Left ventricle myocardium inferior (tissue), 1 donor: ENCODE measurements around the gene IL13RA1. TPM values are rescaled to one million over a fixed set of nuclear protein-coding genes. Genes with fewer than 3 reads are reported as not detected.
"Not testable (repeated sequence)": the region's sequence is repeated elsewhere in the genome, so short reads cannot be mapped to it uniquely, and the experiment has no call there.

Experiments used
- DNase-seq: peaks from one replicate; pipeline ENCODE4 v3.0.0-alpha.2; 2020
- H3K27ac ChIP-seq: fragments of 200-600 bp; replicated peaks from 2 replicates; pipeline ENCODE4 v1.8.0; 2021
- H3K27me3 ChIP-seq: fragments of 200-600 bp; 2 replicates; pipeline ENCODE4 v1.8.0; 2021; ENCODE audit warnings: low read depth
- H3K36me3 ChIP-seq: fragments of 200-600 bp; 2 replicates; pipeline ENCODE4 v1.8.0; 2021
- H3K4me1 ChIP-seq: fragments of 200-600 bp; 2 replicates; pipeline ENCODE4 v1.8.0; 2021
- H3K4me3 ChIP-seq: fragments of 200-600 bp; 2 replicates; pipeline ENCODE4 v1.8.0; 2021; ENCODE audit warnings: mild to moderate bottlenecking, moderate library complexity
- H3K9me3 ChIP-seq: fragments of 200-600 bp; replicated peaks from 2 replicates; pipeline ENCODE4 v1.8.0; 2021
- CTCF ChIP-seq: fragments of 200-600 bp; IDR thresholded peaks from 2 replicates; pipeline ENCODE4 v1.8.0; 2021; ENCODE audit warnings: antibody characterized with exemption, mild to moderate bottlenecking, borderline replicate concordance
- intact Hi-C: fragments of 100-400 bp; cut with micrococcal nuclease; formaldehyde crosslinking; loops from one replicate; pipeline ENCODE4 v1.11.0; 2022
- total RNA-seq: library from RNA; stranded (reverse); fragmentation: NEBNext Ultra II Directional; extraction: Animal tissue kit (Norgen Biotek cat#: 25700); gene quantifications from one replicate; pipeline ENCODE4 v1.2.1, GENCODE V29; 2021
- donor health status: DM: no; HTN: yes; CAD: no; lungs with severe emphysema.

IL13RA1 gene
- total RNA-seq, 1 donor from 2014 or later = 14.8 TPM

GRCh38 chrX:118714521-118714920 is 12.9 kb upstream of the IL13RA1 start:
- H3K4me3 ChIP-seq = no peak overlapping the region
- H3K36me3 ChIP-seq = no peaks in the 10 kb centered on the region
- H3K27ac ChIP-seq = no peak overlapping the region
- no peaks in the 10 kb centered on the region for H3K27me3 ChIP-seq
- no peaks in the 10 kb centered on the region for H3K4me1 ChIP-seq
- intact Hi-C loops = no loop called here
- no peak for TF ChIP-seq CTCF
- DNase-seq = no peak
- no peaks in the 10 kb centered on the region for H3K9me3 ChIP-seq

- H3K9me3 ChIP-seq, H3K27me3 ChIP-seq, H3K36me3 ChIP-seq, H3K4me1 ChIP-seq, intact Hi-C loops, DNase-seq, H3K27ac ChIP-seq, H3K4me3 ChIP-seq: not testable (repeated sequence)
Measured at GRCh38 chrX:118715917-118716316, 11.5 kb upstream of the IL13RA1 start.

GRCh38 chrX:118716833-118717232 is 10.6 kb upstream of the IL13RA1 start:
- intact Hi-C loops, H3K27me3 ChIP-seq, H3K36me3 ChIP-seq, H3K9me3 ChIP-seq, H3K27ac ChIP-seq, DNase-seq, H3K4me1 ChIP-seq, H3K4me3 ChIP-seq: not testable (repeated sequence)

GRCh38 chrX:118717678-118718391 is 9.6 kb upstream of the IL13RA1 start:
- no peaks in the 10 kb centered on the region for H3K9me3 ChIP-seq
- H3K27me3 ChIP-seq = no peaks in the 10 kb centered on the region
- no peaks in the 10 kb centered on the region for H3K36me3 ChIP-seq
- H3K4me1 ChIP-seq = no peaks in the 10 kb centered on the region
- H3K27ac ChIP-seq = no peak overlapping the region
- no peak for DNase-seq
- intact Hi-C loops = no loop called here
- no peak for TF ChIP-seq CTCF
- H3K4me3 ChIP-seq = no peak overlapping the region

GRCh38 chrX:118718737-118719136 is 8.7 kb upstream of the IL13RA1 start:
- no peak for DNase-seq
- Histone ChIP-seq H3K9me3 (no peaks in the 10 kb centered on the region), H3K27me3 (no peaks in the 10 kb centered on the region), H3K4me3 (no peak overlapping the region), H3K27ac (no peak overlapping the region), H3K4me1 (no peaks in the 10 kb centered on the region), H3K36me3 (no peaks in the 10 kb centered on the region)
- intact Hi-C loops = no loop called here
- no peak for TF ChIP-seq CTCF

- no peak for DNase-seq
- H3K4me3 ChIP-seq = no peak overlapping the region
- no peaks in the 10 kb centered on the region for H3K9me3 ChIP-seq
- no peaks in the 10 kb centered on the region for H3K27me3 ChIP-seq
- no peak overlapping the region for H3K27ac ChIP-seq
- no peaks in the 10 kb centered on the region for H3K36me3 ChIP-seq
- intact Hi-C loops = no loop called here
- TF ChIP-seq CTCF = no peak
- no peaks in the 10 kb centered on the region for H3K4me1 ChIP-seq
Measured at GRCh38 chrX:118720058-118720707, 7.2 kb upstream of the IL13RA1 start.
